ENCODE results near the gene CA9.
"Not testable (repeated sequence)": the region's sequence is repeated elsewhere in the genome, so short reads cannot be mapped to it uniquely, and the experiment has no call there.

CA9 gene

DNA sequence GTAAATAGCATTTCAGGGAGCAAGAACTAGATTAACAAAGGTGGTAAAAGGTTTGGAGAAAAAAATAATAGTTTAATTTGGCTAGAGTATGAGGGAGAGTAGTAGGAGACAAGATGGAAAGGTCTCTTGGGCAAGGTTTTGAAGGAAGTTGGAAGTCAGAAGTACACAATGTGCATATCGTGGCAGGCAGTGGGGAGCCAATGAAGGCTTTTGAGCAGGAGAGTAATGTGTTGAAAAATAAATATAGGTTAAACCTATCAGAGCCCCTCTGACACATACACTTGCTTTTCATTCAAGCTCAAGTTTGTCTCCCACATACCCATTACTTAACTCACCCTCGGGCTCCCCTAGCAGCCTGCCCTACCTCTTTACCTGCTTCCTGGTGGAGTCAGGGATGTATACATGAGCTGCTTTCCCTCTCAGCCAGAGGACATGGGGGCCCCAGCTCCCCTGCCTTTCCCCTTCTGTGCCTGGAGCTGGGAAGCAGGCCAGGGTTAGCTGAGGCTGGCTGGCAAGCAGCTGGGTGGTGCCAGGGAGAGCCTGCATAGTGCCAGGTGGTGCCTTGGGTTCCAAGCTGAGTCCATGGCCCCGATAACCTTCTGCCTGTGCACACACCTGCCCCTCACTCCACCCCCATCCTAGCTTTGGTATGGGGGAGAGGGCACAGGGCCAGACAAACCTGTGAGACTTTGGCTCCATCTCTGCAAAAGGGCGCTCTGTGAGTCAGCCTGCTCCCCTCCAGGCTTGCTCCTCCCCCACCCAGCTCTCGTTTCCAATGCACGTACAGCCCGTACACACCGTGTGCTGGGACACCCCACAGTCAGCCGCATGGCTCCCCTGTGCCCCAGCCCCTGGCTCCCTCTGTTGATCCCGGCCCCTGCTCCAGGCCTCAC is at the start of gene CA9:
Gene CA9 (plus strand): TSS at position 797 of the 893 bp plus-strand sequence. CDS start 32 bp downstream, at position 829.
- DNase-seq, result peak in 6 of 14 donors; percentile 13 to 98 (median 37)

- no peak for DNase-seq
Observed at GRCh38 chr9:35627575-35627974, 46.2 kb upstream of the CA9 start.

GRCh38 chr9:35628389-35628991 is 45.2 kb upstream of the CA9 start:
- no peak for DNase-seq

- DNase-seq, result no peak
Observed at GRCh38 chr9:35629597-35629996, 44.1 kb upstream of the CA9 start.

DNA sequence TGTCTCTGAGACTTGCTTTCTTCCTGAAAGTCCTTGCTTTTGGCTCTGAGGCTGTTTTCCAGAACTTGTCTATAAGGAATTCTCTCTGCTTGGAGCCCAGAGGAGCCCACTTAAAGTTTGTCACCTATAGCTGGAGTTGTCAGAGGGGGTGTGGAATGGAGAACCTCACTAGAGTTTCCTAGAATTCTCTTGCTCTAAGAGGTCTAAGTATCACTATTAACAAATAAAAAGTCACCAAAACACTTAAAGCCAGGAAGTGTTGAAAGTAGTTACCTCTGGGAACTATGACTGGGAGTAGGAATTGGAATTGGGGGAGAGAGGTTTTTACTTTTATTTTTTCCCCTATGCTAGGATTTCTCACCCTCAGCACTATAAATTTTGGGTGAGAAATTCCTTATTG is 38.0 kb upstream of the CA9 start:
- DNase-seq, result no peak

GRCh38 chr9:35636135-35636876 is 37.4 kb upstream of the CA9 start:
- no peak for DNase-seq

- DNase-seq, result not testable (repeated sequence)
Observed at GRCh38 chr9:35636877-35637246, 36.9 kb upstream of the CA9 start.

DNA sequence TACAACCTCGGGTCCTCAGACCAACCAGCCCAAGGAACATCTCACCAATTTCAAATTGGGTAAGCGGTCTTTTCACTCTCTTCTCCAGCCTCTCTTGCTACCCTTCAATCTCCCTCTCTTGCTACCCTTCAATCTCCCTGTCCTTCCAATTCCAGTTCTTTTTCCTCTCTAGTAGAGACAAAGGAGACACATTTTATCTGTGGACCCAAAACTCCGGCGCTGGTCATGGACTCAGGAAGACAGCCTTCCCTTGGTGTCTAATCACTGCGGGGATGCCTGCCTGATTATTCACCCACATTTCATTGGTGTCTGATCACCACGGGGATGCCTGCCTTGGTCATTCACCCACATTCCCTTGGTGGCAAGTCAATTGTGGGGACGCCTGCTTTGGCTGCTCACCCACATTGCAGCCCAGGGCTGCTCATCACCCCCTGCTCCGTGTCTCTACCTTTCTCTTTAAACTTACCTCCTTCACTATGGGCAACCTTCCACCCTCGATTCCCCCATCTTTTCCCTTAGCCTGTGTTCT is 36.2 kb upstream of the CA9 start:
- DNase-seq, result not testable (repeated sequence)

DNA sequence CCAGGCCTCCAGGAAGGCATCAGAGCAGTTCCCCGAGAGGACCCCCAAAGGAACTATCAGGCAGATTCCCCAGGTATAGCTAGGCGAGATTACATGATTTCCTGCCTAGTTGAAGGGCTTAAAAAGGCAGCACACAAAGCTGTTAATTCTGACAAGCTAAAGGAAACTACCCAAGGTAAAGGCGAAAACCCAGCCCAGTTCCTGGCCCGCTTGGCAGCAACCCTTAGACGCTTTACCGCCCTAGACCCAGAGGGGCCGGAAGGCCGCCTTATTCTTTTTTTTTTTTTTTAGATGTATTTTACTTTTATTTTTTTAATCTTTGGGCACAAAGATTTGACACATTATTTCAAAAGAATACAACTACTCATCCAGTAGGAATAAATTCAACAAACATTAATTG is 35.0 kb upstream of the CA9 start:
- not testable (repeated sequence) for DNase-seq

GRCh38 chr9:35639225-35639624 is 34.5 kb upstream of the CA9 start:
- not testable (repeated sequence) for DNase-seq

DNA sequence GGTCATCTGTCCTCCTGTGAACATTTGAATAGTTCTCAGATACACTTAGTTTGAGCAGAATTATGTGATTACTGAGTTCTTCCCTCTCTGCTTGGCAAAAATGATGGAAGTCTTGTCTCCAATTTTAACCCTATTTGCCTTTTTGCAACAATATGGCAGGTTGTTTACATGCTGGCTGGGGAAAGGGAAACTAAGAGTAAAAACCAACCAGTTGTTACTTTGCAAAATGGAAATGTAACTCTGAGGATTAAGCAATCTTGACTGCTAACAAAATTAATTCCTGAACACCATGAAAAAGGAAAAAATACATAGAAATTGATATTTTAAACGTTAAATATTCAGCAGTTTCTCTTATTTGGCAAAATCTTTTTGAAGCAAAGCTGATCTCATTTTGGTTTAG is 34.1 kb upstream of the CA9 start:
- no peak for DNase-seq

DNA sequence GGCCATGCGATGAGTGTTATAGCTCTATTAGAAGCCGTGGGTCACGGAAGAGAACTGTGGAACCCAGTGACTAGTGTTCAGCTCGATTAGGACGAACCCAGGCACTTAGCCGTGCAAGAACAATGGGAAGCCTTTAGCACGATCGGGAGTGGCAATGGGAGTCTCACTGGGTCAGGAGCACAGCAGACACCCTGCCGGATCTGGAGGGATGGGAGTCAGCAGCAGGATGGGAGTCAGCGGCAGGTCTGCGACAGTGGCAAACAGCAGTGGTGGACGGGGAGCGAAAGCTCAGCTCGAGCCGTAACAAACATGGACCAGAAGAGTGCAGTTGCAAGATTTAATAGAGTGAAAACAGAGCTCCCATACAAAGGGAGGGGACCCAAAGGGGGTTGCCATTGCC is 33.3 kb upstream of the CA9 start:
- DNase-seq, result not testable (repeated sequence)

DNA sequence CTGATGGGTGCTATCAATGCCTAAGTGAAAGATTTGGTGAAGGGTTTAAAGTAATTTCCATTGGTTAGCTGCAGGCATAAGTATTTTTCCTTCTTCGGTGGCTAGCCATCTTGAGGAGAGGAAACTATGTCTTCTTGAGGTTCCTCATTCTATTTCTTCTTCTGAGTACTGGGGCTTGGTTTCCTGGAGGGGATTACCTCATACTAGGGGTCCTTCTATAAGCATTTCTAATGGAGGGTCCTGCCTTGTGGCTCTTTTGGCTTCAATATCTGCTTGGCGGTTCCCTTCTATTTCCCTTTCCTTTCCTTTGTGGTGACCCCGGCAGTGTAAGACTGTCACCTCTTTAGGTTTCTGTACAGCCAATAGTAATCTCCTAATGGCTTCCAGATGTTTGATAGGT is 32.2 kb upstream of the CA9 start:
- not testable (repeated sequence) for DNase-seq

- no peak for DNase-seq
Observed at GRCh38 chr9:35643046-35643445, 30.7 kb upstream of the CA9 start.

- not testable (repeated sequence) for DNase-seq
Observed at GRCh38 chr9:35645736-35646135, 28.0 kb upstream of the CA9 start.

GRCh38 chr9:35646153-35646532 is 27.6 kb upstream of the CA9 start:
- peak in 3 of 14 donors; percentile 14 to 58 (median 49) for DNase-seq

GRCh38 chr9:35646533-35647265 is 27.0 kb upstream of the CA9 start:
- peak; percentile 39 to 95 (median 82) for DNase-seq

DNA sequence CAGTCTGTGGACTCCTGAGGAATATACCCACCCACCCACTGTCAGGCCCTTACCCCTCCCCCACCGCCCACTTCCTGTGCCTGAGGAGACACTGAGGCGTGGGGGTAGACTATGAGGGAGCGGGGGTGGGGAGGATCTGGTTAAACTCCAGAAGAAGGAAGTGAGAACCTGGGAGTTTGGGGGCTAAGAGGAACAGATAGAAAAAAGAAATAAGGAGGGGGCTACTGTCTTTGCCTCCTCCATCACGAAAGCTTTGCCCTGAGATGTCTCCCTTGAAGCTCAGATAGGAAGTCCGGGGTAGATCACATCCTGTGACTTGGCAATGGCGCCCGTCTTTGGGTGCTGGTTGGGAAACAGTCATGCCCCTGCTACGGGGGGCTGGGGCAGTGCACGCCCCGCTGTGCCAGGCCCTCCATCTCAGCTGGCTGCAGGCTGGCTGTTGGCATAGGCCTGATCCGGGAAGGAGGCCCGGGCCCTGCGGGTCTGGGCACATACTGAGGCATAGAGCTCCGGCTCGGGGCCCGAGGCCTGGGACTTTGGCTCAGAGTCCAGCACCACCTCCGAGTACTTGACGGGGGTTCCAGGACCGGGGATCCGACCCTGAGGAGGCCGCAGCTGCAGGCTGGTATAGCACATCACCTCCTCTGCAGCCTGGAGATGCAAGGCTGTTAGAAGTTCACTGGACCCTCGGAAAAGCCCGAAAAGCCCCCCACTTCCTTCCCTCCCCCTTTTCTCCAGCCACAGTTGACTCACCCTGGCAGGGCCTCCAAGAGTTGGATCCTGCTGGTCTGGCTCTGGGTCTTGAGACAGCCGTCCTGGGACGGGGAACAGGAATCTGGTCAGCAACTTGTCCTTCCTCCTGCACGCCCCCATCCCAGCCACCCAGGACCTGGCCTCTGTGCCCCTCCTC is 24.0 kb upstream of the CA9 start:
- DNase-seq, result peak in 3 of 14 donors; percentile 9 to 35 (median 21)

- DNase-seq, result no peak
Observed at GRCh38 chr9:35650341-35651158, 23.2 kb upstream of the CA9 start, which contains the start of gene SIT1. TSS of gene SIT1 (minus strand) at chr9:35650931. CDS start at chr9:35650853, 78 bp downstream.
